ENCODE measurements around the gene SEMA5A.

Gene SEMA5A

GRCh38 chr5:9245071-9245470 lies 300.8 kb downstream of the SEMA5A start:
- no peak for DNase-seq (ENCODE audit: low spot score in 2 of 2)
- Histone ChIP-seq H3K4me1 (no peaks in the 10 kb centered on the region), H3K9me3 (no peaks in the 10 kb centered on the region), H3K27me3 (ENCODE audit: low read depth) (no peaks in the 10 kb centered on the region), H3K36me3 (replicated peaks) (no peaks in the 10 kb centered on the region), H3K4me3 (no peak overlapping the region)
- in situ Hi-C loops (cut with MboI; ENCODE audit: low sequenced_read_pairs) = no loop called here

DNA sequence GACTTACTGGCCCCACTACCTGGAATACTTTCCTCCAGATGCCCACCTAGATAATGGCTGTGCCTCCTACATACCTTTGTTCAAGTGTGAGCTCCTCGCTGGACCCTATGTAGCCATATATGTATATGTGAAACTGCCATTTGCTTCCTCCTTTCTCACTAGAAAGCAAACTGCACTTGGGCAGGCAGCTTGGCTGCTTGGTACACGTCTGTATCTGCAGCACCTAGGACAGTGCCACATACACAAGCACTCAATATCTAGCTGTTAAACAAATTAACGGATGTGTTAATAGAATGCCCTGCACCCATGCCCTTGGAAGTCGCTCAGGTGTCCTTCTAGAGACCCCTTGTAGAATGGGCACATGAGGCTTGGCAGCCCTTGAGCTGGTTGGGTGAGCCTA lies 301.5 kb downstream of the SEMA5A start:
- H3K4me1 ChIP-seq = no peaks in the 10 kb centered on the region
- in situ Hi-C loops (cut with MboI; ENCODE audit: low sequenced_read_pairs) = no loop called here
- H3K27me3 ChIP-seq (ENCODE audit: low read depth) = no peaks in the 10 kb centered on the region
- H3K9me3 ChIP-seq = no peaks in the 10 kb centered on the region
- no peaks in the 10 kb centered on the region for H3K36me3 ChIP-seq (replicated peaks)
- no peak overlapping the region for H3K4me3 ChIP-seq
- no peak for DNase-seq (ENCODE audit: low spot score in 2 of 2)

DNA sequence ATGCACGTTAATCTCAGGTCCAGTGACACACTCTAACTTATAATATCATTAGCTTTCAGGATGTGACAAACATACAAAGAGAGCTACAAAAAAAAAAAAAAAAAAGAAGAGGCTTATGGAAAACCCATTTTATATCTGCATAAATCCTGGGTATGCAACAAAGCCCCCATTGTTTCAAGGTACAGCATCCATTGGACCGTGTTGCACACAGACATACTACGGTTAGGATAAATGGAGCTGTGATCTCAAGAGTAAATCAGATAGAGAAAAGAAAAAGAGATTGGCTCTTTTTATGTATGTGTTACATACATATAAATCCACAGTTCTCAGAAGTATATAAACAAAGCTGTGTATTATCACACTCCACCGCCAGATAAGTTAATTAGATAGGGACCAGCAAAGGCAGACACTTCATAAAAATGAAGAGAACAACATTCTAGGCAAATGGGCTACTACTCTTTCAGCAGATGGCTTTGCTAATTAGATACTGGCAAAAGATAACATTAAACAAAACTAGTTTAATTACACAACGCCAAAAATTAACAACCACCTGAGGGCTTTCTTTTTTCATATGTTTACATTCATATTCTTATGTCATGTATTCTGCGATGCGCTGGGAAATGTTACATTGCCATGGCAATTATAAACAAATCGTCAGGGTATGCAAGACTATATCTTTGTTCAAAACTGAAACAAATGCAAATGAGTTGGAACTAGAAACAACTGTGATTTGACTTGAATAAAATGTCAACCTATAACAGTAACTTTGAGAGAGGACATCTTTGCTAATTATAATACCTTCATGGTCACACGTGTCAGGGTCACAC lies 304.2 kb downstream of the SEMA5A start:
- no peaks in the 10 kb centered on the region for H3K4me1 ChIP-seq
- H3K27me3 ChIP-seq (ENCODE audit: low read depth) = no peaks in the 10 kb centered on the region
- no peaks in the 10 kb centered on the region for H3K36me3 ChIP-seq (replicated peaks)
- no peak for DNase-seq (ENCODE audit: low spot score in 2 of 2)
- no peaks in the 10 kb centered on the region for H3K9me3 ChIP-seq
- in situ Hi-C loops (cut with MboI; ENCODE audit: low sequenced_read_pairs) = no loop called here
- no peak overlapping the region for H3K4me3 ChIP-seq

GRCh38 chr5:9240431-9240830 lies 305.4 kb downstream of the SEMA5A start:
- no peaks in the 10 kb centered on the region for H3K9me3 ChIP-seq
- no peaks in the 10 kb centered on the region for H3K4me1 ChIP-seq
- no peaks in the 10 kb centered on the region for H3K36me3 ChIP-seq (replicated peaks)
- H3K4me3 ChIP-seq = no peak overlapping the region
- in situ Hi-C loops (cut with MboI; ENCODE audit: low sequenced_read_pairs) = no loop called here
- DNase-seq (ENCODE audit: low spot score in 2 of 2) = no peak
- H3K27me3 ChIP-seq (ENCODE audit: low read depth) = no peaks in the 10 kb centered on the region

GRCh38 chr5:9239626-9240025 lies 306.2 kb downstream of the SEMA5A start:
- no peaks in the 10 kb centered on the region for H3K9me3 ChIP-seq
- no peaks in the 10 kb centered on the region for H3K27me3 ChIP-seq (ENCODE audit: low read depth)
- H3K4me1 ChIP-seq = no peaks in the 10 kb centered on the region
- H3K4me3 ChIP-seq = no peak overlapping the region
- no peak for DNase-seq (ENCODE audit: low spot score in 2 of 2)
- in situ Hi-C loops (cut with MboI; ENCODE audit: low sequenced_read_pairs) = no loop called here
- no peaks in the 10 kb centered on the region for H3K36me3 ChIP-seq (replicated peaks)

GRCh38 chr5:9239071-9239470 lies 306.8 kb downstream of the SEMA5A start:
- DNase-seq (ENCODE audit: low spot score in 2 of 2) = no peak
- Histone ChIP-seq H3K27me3 (ENCODE audit: low read depth) (no peaks in the 10 kb centered on the region), H3K36me3 (replicated peaks) (no peaks in the 10 kb centered on the region), H3K4me1 (no peaks in the 10 kb centered on the region), H3K4me3 (no peak overlapping the region), H3K9me3 (no peaks in the 10 kb centered on the region)
- in situ Hi-C loops (cut with MboI; ENCODE audit: low sequenced_read_pairs) = no loop called here

DNA sequence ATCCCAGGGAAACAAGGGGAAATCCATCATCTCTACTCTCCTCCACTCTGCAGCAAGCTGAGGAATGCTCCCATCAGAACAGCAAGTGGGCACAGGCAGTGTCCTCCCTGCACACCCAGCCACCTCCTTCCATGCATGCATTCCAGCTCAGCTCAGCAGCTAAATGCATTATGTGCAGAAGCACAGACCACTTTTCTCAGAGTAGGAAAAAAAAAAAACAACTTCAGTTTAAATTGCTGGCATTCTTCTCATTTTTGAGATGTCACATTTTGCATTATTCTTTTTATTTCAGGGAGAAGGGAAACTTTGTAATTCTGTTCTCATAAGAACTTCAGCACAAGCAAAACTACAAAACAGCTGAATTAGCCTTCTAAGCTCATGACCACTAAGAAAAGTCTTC lies 312.2 kb downstream of the SEMA5A start:
- Histone ChIP-seq H3K9me3 (no peaks in the 10 kb centered on the region), H3K4me1 (no peaks in the 10 kb centered on the region), H3K4me3 (no peak overlapping the region), H3K36me3 (replicated peaks) (no peaks in the 10 kb centered on the region), H3K27me3 (ENCODE audit: low read depth) (no peaks in the 10 kb centered on the region)
- DNase-seq (ENCODE audit: low spot score in 2 of 2) = no peak
- in situ Hi-C loops (cut with MboI; ENCODE audit: low sequenced_read_pairs) = no loop called here

DNA sequence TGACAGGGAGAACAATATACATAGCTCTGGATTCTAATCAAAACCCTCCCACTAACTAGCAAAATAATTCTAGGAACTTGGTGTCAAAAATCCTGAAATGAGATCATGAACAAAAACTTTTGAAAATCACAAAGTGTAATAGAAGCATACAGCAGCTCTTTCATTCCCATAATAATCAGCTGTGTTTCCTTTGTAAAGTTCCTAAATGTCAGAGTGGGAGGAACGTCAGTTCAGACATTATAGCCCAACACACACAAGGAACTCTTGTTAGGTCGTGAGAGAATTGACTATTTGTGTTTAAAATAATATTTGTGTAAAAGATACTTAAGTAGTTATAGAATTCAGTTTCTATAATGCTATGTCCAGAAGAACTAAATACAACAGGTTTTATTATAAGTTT lies 312.8 kb downstream of the SEMA5A start:
- in situ Hi-C loops (cut with MboI; ENCODE audit: low sequenced_read_pairs) = no loop called here
- no peaks in the 10 kb centered on the region for H3K4me1 ChIP-seq
- no peaks in the 10 kb centered on the region for H3K9me3 ChIP-seq
- no peak overlapping the region for H3K4me3 ChIP-seq
- no peaks in the 10 kb centered on the region for H3K27me3 ChIP-seq (ENCODE audit: low read depth)
- no peaks in the 10 kb centered on the region for H3K36me3 ChIP-seq (replicated peaks)
- no peak for DNase-seq (ENCODE audit: low spot score in 2 of 2)

GRCh38 chr5:9231842-9232241 lies 314.0 kb downstream of the SEMA5A start:
- no peak overlapping the region for H3K4me3 ChIP-seq
- H3K36me3 ChIP-seq (replicated peaks) = no peaks in the 10 kb centered on the region
- no peaks in the 10 kb centered on the region for H3K27me3 ChIP-seq (ENCODE audit: low read depth)
- no peaks in the 10 kb centered on the region for H3K9me3 ChIP-seq
- in situ Hi-C loops (cut with MboI; ENCODE audit: low sequenced_read_pairs) = no loop called here
- DNase-seq (ENCODE audit: low spot score in 2 of 2) = no peak
- H3K4me1 ChIP-seq = no peaks in the 10 kb centered on the region

GRCh38 chr5:9230355-9230754 lies 315.5 kb downstream of the SEMA5A start:
- H3K4me3 ChIP-seq = no peak overlapping the region
- no peak for DNase-seq (ENCODE audit: low spot score in 2 of 2)
- in situ Hi-C loops (cut with MboI; ENCODE audit: low sequenced_read_pairs) = no loop called here
- H3K9me3 ChIP-seq = no peaks in the 10 kb centered on the region
- H3K27me3 ChIP-seq (ENCODE audit: low read depth) = no peaks in the 10 kb centered on the region
- H3K36me3 ChIP-seq (replicated peaks) = no peaks in the 10 kb centered on the region
- H3K4me1 ChIP-seq = no peaks in the 10 kb centered on the region

DNA sequence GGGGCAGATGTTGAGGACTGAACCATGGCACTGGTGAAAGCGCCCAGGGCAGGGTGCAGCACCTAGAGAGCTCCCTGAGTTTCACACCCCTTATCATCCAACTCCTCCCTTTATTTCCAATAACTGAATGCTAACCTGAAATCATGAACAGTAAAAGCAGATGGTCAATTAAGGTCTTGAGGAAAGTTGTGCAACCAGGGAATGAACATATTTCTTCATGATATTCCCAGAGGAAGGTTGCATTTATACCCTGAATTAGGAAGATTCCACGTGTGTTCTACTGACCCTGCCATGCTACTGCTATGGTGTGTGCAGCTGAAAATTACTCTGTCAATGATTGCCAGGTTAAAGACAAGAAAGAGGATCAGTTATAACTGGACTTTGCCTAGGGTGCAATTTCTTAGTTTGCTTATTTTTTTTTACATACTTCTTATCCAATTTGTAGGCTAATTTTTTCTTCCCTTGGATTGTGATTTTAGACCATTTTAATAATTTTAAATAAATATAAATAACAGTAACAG lies 319.8 kb downstream of the SEMA5A start:
- no peaks in the 10 kb centered on the region for H3K9me3 ChIP-seq
- H3K4me1 ChIP-seq = no peaks in the 10 kb centered on the region
- H3K36me3 ChIP-seq (replicated peaks) = no peaks in the 10 kb centered on the region
- no peak for DNase-seq (ENCODE audit: low spot score in 2 of 2)
- no peaks in the 10 kb centered on the region for H3K27me3 ChIP-seq (ENCODE audit: low read depth)
- in situ Hi-C loops (cut with MboI; ENCODE audit: low sequenced_read_pairs) = no loop called here
- no peak overlapping the region for H3K4me3 ChIP-seq

DNA sequence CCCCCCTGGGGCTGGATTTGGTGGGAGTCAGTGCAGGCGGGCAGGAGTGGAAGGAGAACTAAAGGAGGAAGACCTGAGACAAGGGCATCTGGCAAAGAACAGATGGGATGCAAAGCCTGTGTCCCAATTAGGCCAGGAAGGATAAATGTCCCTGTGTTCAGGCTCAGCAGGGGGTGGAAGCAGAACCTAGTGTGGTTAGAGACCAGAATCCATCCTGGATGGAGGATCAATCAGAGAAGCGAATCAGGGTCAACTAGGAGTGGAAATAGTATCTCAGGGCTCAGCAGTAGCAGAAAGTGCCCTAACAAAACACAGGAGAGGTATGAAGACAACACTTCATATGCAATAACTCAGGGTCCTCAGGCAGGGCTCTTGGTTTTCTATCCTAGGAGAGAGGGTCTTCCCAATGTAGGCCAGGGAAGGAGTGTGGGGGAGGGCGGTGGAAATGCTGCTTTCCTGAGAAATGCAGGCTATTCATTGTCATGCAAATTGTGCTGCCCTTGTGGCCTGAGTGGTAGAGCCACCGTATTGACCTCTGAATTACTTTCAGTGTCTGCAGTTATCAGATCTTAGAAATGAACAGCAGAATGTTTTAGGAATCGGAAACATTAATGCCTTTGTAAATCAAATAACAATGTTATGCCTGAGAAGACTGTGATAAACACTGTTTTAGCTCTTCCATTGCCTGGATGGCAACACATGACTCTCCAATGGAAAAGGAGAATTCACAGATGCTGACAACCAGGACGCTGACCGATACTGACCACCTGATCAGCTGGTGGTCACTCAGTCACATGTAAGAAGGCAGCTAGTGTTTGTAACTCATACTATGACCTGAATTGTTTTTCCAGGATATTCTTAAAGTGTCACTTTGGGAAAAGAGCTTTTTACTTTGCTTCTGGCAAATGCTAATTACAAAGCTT lies 323.6 kb downstream of the SEMA5A start:
- Histone ChIP-seq H3K4me3 (no peak overlapping the region), H3K4me1 (no peaks in the 10 kb centered on the region), H3K27me3 (ENCODE audit: low read depth) (no peaks in the 10 kb centered on the region), H3K36me3 (replicated peaks) (no peaks in the 10 kb centered on the region), H3K9me3 (no peaks in the 10 kb centered on the region)
- DNase-seq (ENCODE audit: low spot score in 2 of 2) = no peak
- in situ Hi-C loops (cut with MboI; ENCODE audit: low sequenced_read_pairs) = loop anchor here (25.0 kb wide), 1 partner anchor 1285 kb away; no protein-coding TSS in a partner anchor

DNA sequence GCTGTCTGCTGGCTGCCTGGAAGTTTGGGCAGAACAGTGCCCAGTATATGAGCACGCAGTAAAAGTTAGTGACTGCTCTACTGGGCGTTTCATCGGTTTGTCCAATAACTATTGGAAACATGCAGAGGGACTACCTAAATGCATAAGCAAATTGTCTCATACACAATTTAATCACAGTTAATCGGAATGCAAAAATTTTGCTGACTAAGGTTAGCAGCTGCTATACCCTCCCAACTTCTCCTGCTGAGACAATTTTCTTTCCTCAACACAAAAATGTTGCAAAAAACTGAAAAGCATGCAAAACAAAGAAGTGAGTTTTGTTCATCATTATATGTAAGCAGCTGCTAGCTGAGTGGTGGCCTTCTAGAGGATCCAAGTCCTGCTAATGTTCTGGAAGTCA lies 327.5 kb downstream of the SEMA5A start:
- Histone ChIP-seq H3K4me1 (no peaks in the 10 kb centered on the region), H3K36me3 (replicated peaks) (no peaks in the 10 kb centered on the region), H3K27me3 (ENCODE audit: low read depth) (no peaks in the 10 kb centered on the region), H3K9me3 (no peaks in the 10 kb centered on the region), H3K4me3 (no peak overlapping the region)
- in situ Hi-C loops (cut with MboI; ENCODE audit: low sequenced_read_pairs) = loop anchor here (25.0 kb wide), 1 partner anchor 1281 kb away; no protein-coding TSS in a partner anchor
- no peak for DNase-seq (ENCODE audit: low spot score in 2 of 2)

DNA sequence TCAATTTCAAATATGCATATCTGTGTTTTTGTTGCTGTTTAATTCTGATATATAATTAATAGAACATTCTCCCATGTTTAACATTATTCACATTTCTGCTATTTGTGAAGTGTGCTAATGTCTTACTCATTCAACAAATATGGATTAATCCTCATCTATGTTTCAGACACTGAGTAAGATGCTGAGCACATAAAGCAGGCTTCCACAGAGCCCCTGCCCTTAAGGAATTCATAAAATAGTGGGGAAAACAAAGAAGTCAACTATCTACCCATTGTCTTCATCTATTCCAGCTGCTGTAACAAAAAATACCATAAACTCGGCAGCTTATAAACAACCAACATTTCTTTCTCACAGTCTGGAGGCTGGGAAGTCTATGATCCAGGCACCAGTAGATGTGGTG lies 333.3 kb downstream of the SEMA5A start:
- Histone ChIP-seq H3K4me1 (no peaks in the 10 kb centered on the region), H3K4me3 (no peak overlapping the region), H3K36me3 (replicated peaks) (no peaks in the 10 kb centered on the region), H3K9me3 (no peaks in the 10 kb centered on the region), H3K27me3 (ENCODE audit: low read depth) (no peaks in the 10 kb centered on the region)
- DNase-seq (ENCODE audit: low spot score in 2 of 2) = no peak
- in situ Hi-C loops (cut with MboI; ENCODE audit: low sequenced_read_pairs) = loop anchor here (25.0 kb wide), 1 partner anchor 1275 kb away; no protein-coding TSS in a partner anchor
